Nephron (organoid): Measurements from ENCODE around the gene ZNF682.
"Not testable (repeated sequence)": the region's sequence is repeated elsewhere in the genome, so short reads cannot be mapped to it uniquely, and the experiment has no call there.

Experiments used
- H3K27ac Mint-ChIP-seq, 3 experiments: 2 replicates each; pipeline ENCODE4 v1.8.0; 2020; ENCODE audit warnings: mixed read lengths in 3 of 3, mild to moderate bottlenecking in 2 of 3, moderate library complexity in 1 of 3
- H3K27me3 Mint-ChIP-seq: 2 replicates; pipeline ENCODE4 v1.8.0; 2021; ENCODE audit warnings: low read depth, mild to moderate bottlenecking, moderate library complexity, mixed read lengths
- H3K36me3 Mint-ChIP-seq: 2 replicates; pipeline ENCODE4 v1.8.0; 2020; ENCODE audit warnings: low read depth, mixed read lengths
- H3K4me1 Mint-ChIP-seq: 2 replicates; pipeline ENCODE4 v1.8.0; 2020; ENCODE audit warnings: mixed read lengths
- H3K4me3 Mint-ChIP-seq, 3 experiments: 2 replicates each; pipeline ENCODE4 v1.8.0; 2020; ENCODE audit warnings: mild to moderate bottlenecking in 3 of 3, mixed read lengths in 3 of 3, moderate library complexity in 2 of 3
- H3K9me3 Mint-ChIP-seq: 2 replicates; pipeline ENCODE4 v1.8.0; 2020; ENCODE audit warnings: mixed read lengths
- CTCF ChIP-seq, 3 experiments: fragments of 200-600 bp; sonication (generic); IDR thresholded peaks; one replicate each; pipeline ENCODE4 v1.5.0; 2021; ENCODE audit warnings: antibody characterized with exemption in 3 of 3; ENCODE audit not compliant: unreplicated experiment in 3 of 3

Gene ZNF682

GRCh38 chr19:20035935-20036334 is 3.4 kb downstream of the ZNF682 start:
- Mint-ChIP-seq H3K27ac (no peak overlapping the region), H3K4me3 (no peak overlapping the region), H3K36me3 (peaks cover 53% of the 10 kb centered on the region), H3K4me1 (peaks cover 17% of the 10 kb centered on the region), H3K27me3 (no peaks in the 10 kb centered on the region), H3K9me3 (peaks cover 18% of the 10 kb centered on the region)
- TF ChIP-seq CTCF (IDR thresholded peaks at IDR 0.05; ENCODE audit: unreplicated experiment in 3 of 3), result no peak

GRCh38 chr19:20028611-20029010 is 10.7 kb downstream of the ZNF682 start:
- Mint-ChIP-seq H3K27ac (no peak overlapping the region), H3K4me1 (no peaks in the 10 kb centered on the region), H3K27me3 (peaks cover 3% of the 10 kb centered on the region), H3K4me3 (no peak overlapping the region), H3K9me3 (peaks cover 25% of the 10 kb centered on the region), H3K36me3 (peaks cover 86% of the 10 kb centered on the region)
- no peak for TF ChIP-seq CTCF (IDR thresholded peaks at IDR 0.05; ENCODE audit: unreplicated experiment in 3 of 3)

GRCh38 chr19:20005741-20006140 is 33.6 kb downstream of the ZNF682 start:
- H3K36me3 Mint-ChIP-seq, result peaks cover 87% of the 10 kb centered on the region
- no peak overlapping the region for H3K4me3 Mint-ChIP-seq
- peaks cover 59% of the 10 kb centered on the region for H3K9me3 Mint-ChIP-seq
- no peak for TF ChIP-seq CTCF (IDR thresholded peaks at IDR 0.05; ENCODE audit: unreplicated experiment in 3 of 3)
- no peaks in the 10 kb centered on the region for H3K27me3 Mint-ChIP-seq
- no peaks in the 10 kb centered on the region for H3K4me1 Mint-ChIP-seq
- no peak overlapping the region for H3K27ac Mint-ChIP-seq

GRCh38 chr19:19997656-19998268 is 41.5 kb downstream of the ZNF682 start:
- peak in 2 of 3 experiments; percentile 12 to 16 for TF ChIP-seq CTCF (IDR thresholded peaks at IDR 0.05; ENCODE audit: unreplicated experiment in 3 of 3)
- no peaks in the 10 kb centered on the region for H3K27me3 Mint-ChIP-seq
- no peak overlapping the region for H3K4me3 Mint-ChIP-seq
- H3K9me3 Mint-ChIP-seq, result peaks cover 22% of the 10 kb centered on the region
- no peak overlapping the region for H3K27ac Mint-ChIP-seq
- peaks cover 13% of the 10 kb centered on the region for H3K36me3 Mint-ChIP-seq
- H3K4me1 Mint-ChIP-seq, result no peaks in the 10 kb centered on the region

- TF ChIP-seq CTCF (IDR thresholded peaks at IDR 0.05; ENCODE audit: unreplicated experiment in 3 of 3), result no peak
- H3K9me3 Mint-ChIP-seq, result peaks cover 39% of the 10 kb centered on the region
- no peak overlapping the region for H3K4me3 Mint-ChIP-seq
- no peaks in the 10 kb centered on the region for H3K4me1 Mint-ChIP-seq
- peaks cover 10% of the 10 kb centered on the region for H3K27me3 Mint-ChIP-seq
- no peaks in the 10 kb centered on the region for H3K36me3 Mint-ChIP-seq
- no peak overlapping the region for H3K27ac Mint-ChIP-seq
Observed at GRCh38 chr19:19966862-19967261, 72.4 kb downstream of the ZNF682 start.

- not testable (repeated sequence) for H3K4me3 Mint-ChIP-seq, H3K36me3 Mint-ChIP-seq, H3K4me1 Mint-ChIP-seq, H3K27me3 Mint-ChIP-seq, H3K27ac Mint-ChIP-seq
- peaks cover 34% of the 10 kb centered on the region for H3K9me3 Mint-ChIP-seq
Observed at GRCh38 chr19:19966126-19966525, 73.2 kb downstream of the ZNF682 start.
